Spleen (tissue), 11 donors: ENCODE data around the gene PPP1R27. TPM values are rescaled to one million over a fixed set of nuclear protein-coding genes. Genes with fewer than 3 reads are reported as not detected.
A peak's percentile ranks its signal among the peaks of the same experiment; 100 is the strongest.

Source experiments
- DNase-seq: peaks from one replicate; pipeline ENCODE4 v3.0.0-alpha.2; 2020
- H3K27ac ChIP-seq, 8 donors: fragments of 200-600 bp; sonication (generic) in 7 of 8; 1 replicate in 4 of 8; 2 replicates in 4 of 8; pipeline versions ENCODE4 v1.5.0 to v1.8.0; 2016 to 2021; ENCODE audit warnings: inconsistent platforms in 4 of 8, mild to moderate bottlenecking in 4 of 8, moderate library complexity in 1 of 8
- H3K27me3 ChIP-seq, 7 donors: fragments of 200-600 bp; sonication (generic) in 6 of 7; replicated peaks in 1 of 7; 1 replicate in 4 of 7; 2 replicates in 3 of 7; pipeline versions ENCODE4 v1.5.0 to v1.8.0; 2016 to 2021; ENCODE audit warnings: inconsistent platforms in 3 of 7, mild to moderate bottlenecking in 1 of 7
- H3K36me3 ChIP-seq, 6 donors: fragments of 200-600 bp; sonication (generic) in 5 of 6; 1 replicate in 4 of 6; 2 replicates in 2 of 6; pipeline versions ENCODE4 v1.5.0 to v1.8.0; 2016 to 2021; ENCODE audit warnings: inconsistent platforms in 2 of 6
- H3K4me1 ChIP-seq, 6 donors: fragments of 200-600 bp; sonication (generic) in 5 of 6; 1 replicate in 3 of 6; 2 replicates in 3 of 6; pipeline versions ENCODE4 v1.5.0 to v1.8.0; 2016 to 2021; ENCODE audit warnings: inconsistent platforms in 3 of 6
- H3K4me3 ChIP-seq, 8 donors: fragments of 200-600 bp; sonication (generic) in 7 of 8; 1 replicate in 4 of 8; 2 replicates in 4 of 8; pipeline versions ENCODE4 v1.5.0 to v1.8.0; 2016 to 2021; ENCODE audit warnings: inconsistent platforms in 4 of 8, mild to moderate bottlenecking in 4 of 8, moderate library complexity in 2 of 8
- H3K9me3 ChIP-seq, 8 donors: fragments of 200-600 bp; sonication (generic) in 7 of 8; 1 replicate in 4 of 8; 2 replicates in 4 of 8; pipeline versions ENCODE4 v1.5.0 to v1.8.0; 2016 to 2021; ENCODE audit warnings: inconsistent platforms in 4 of 8
- POLR2A ChIP-seq, 3 donors: fragments of 450-650 bp; IDR thresholded peaks; one replicate each; pipeline ENCODE4 v1.5.1; 2017; ENCODE audit warnings: antibody characterized with exemption in 3 of 3, mild to moderate bottlenecking in 1 of 3
- POLR2AphosphoS5 ChIP-seq, 3 donors: sonication (generic); formaldehyde crosslinking; IDR thresholded peaks; one replicate each; pipeline ENCODE4 v1.5.1; 2017; ENCODE audit warnings: antibody characterized with exemption in 3 of 3
- WGBS, 5 donors: extraction: QIAGEN DNeasy Blood & Tissue Kit in 3 of 5; methylation state at CpG; one replicate each; pipeline versions ENCODE4 v1.1.5 to v1.1.7; 2013 to 2018; 5-methylcytosine and 5-hydroxymethylcytosine counted together
- intact Hi-C: fragments of 100-400 bp; cut with DNase I; formaldehyde crosslinking; loops from one replicate; pipeline ENCODE4 v1.15.0; 2023; ENCODE audit warnings: low total_unique reads
- polyA plus RNA-seq, 3 donors: library from polyadenylated mRNA; stranded (reverse); fragments of 200-250 nt; gene quantifications; one replicate each; pipeline ENCODE4 v1.2.1, GENCODE V29; 2013
- total RNA-seq, 7 donors: library from RNA; depleted of rRNA in 3 of 7; stranded (reverse); fragments of >200 nt in 3 of 7; fragmentation: NEBNext Ultra II Directional in 4 of 7; extraction: Animal tissue kit (Norgen Biotek cat#: 25700) in 4 of 7; gene quantifications; one replicate each; pipeline versions ENCODE4 v1.1.0 to v1.2.1, GENCODE V29; 2016 to 2021
- TF ChIP-seq, protein P1 (sequence below), 11 experiments: fragments of 200-600 bp in 7 of 11; fragments of 450-650 bp in 4 of 11; sonication (generic) in 4 of 11; IDR thresholded peaks in 8 of 11; conservative IDR thresholded peaks in 3 of 11; 1 replicate in 7 of 11; 2 replicates in 4 of 11; pipeline versions ENCODE4 v1.4.0 to v1.8.0; 2016 to 2021; ENCODE audit warnings: antibody characterized with exemption in 11 of 11, inconsistent platforms in 4 of 11, mild to moderate bottlenecking in 1 of 11
- donor health status: healthy with polysubstance abuse.
- donor health status: DM: no; HTN: no; CAD: no; lungs with moderate emphysema.
- donor health status: DM: no; HTN: no; CAD: no.
- donor health status: Bipolar disorder and iron deficiency.
- donor health status: healthy.
- donor health status: DM: no; HTN: no; CAD: no.
- donor health status: DM: yes; HTN: yes; CAD: no.

Gene PPP1R27
- total and polyA plus RNA-seq, 10 donors = 0.09 to 0.39 TPM; not detected in 8

DNA sequence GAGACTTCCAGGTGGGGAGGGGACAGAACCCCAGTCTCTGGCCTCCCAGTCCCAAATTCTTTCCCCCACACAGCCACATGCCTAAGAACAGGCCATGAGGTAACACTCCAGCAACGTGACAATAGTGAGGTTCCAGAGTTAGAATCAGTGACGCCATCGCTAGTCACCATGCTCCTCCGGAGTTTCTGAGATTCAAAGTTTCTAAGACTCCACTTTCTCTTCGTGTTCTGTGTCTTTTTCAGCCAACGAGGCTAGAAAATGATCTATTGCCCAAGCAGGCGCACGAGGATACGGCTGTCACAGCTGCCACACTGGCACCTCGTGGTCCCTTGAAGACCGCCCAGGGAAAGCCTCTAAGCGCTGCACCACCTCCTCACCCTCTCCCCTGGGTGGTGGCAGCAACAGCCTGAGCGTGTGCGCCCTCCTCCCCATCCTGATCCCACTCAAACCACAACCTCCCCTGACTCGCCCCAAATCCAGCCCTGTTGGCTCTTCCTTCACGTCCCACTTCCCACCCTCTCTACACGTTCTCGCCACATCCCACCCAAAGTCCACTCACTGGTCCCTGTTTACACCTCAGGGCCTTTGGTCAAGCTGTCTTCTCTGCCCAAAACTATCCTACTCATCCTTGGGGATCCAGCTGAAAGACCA, 2.8 kb downstream of the PPP1R27 start:
- TF ChIP-seq POLR2A (IDR thresholded peaks at IDR 0.05) = no peak
- TF ChIP-seq POLR2AphosphoS5 (IDR thresholded peaks at IDR 0.05) = peak in 1 of 3 donors; percentile 15
- TF ChIP-seq, protein P1, sequence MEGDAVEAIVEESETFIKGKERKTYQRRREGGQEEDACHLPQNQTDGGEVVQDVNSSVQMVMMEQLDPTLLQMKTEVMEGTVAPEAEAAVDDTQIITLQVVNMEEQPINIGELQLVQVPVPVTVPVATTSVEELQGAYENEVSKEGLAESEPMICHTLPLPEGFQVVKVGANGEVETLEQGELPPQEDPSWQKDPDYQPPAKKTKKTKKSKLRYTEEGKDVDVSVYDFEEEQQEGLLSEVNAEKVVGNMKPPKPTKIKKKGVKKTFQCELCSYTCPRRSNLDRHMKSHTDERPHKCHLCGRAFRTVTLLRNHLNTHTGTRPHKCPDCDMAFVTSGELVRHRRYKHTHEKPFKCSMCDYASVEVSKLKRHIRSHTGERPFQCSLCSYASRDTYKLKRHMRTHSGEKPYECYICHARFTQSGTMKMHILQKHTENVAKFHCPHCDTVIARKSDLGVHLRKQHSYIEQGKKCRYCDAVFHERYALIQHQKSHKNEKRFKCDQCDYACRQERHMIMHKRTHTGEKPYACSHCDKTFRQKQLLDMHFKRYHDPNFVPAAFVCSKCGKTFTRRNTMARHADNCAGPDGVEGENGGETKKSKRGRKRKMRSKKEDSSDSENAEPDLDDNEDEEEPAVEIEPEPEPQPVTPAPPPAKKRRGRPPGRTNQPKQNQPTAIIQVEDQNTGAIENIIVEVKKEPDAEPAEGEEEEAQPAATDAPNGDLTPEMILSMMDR (IDR thresholded peaks at IDR 0.05 in 8 of 11, conservative IDR thresholded peaks at IDR 0.05 in 3 of 11) = no peak
- 14 to 24% (median 17%) methylated on average over 18 of the region's 18 CpGs for WGBS, 5 donors
- peak; percentile 83 for DNase-seq
- peak overlapping the region; percentile 70 to 95 (median 88) for H3K27ac ChIP-seq
- H3K9me3 ChIP-seq = no peaks in the 10 kb centered on the region
- intact Hi-C loops = no loop called here
- H3K4me3 ChIP-seq = peak overlapping the region; percentile 74 to 93 (median 84)
- peaks cover 17 to 68% (median 44%) of the 10 kb centered on the region in 6 donors for H3K4me1 ChIP-seq
- H3K27me3 ChIP-seq = no peaks in the 10 kb centered on the region
- H3K36me3 ChIP-seq = peaks cover 0 to 8% (median 0%) of the 10 kb centered on the region in 6 donors

DNA sequence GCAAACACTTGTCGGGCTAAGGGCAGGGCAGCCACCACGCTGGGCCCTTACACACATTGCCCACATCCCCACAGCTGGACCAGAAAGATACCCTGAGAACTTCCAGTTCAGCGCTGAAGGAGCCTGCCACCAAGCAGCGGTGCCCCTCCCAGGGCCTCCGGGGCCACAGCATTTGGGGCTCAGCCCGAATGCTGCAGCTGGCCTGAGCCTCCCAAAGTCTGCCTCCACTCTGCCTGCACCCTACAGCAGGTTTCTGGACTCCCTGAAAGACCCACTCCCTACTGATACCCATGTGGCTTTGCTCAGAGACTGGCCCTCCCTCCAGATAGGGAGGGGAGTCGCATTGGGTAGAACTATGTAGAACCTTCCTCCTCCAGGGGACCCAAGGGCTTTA, 3.3 kb downstream of the PPP1R27 start:
- Histone ChIP-seq H3K27ac (peak overlapping the region in 5 of 8 donors; percentile 85 to 95 (median 91)), H3K4me3 (peak overlapping the region in 3 of 8 donors; percentile 74 to 93 (median 92)), H3K9me3 (no peaks in the 10 kb centered on the region), H3K4me1 (peaks cover 17 to 67% (median 44%) of the 10 kb centered on the region in 6 donors), H3K27me3 (no peaks in the 10 kb centered on the region), H3K36me3 (peaks cover 0 to 8% (median 0%) of the 10 kb centered on the region in 6 donors)
- TF ChIP-seq POLR2A (IDR thresholded peaks at IDR 0.05) (no peak), POLR2AphosphoS5 (IDR thresholded peaks at IDR 0.05) (no peak)
- TF ChIP-seq, protein P1 (IDR thresholded peaks at IDR 0.05 in 8 of 11, conservative IDR thresholded peaks at IDR 0.05 in 3 of 11) = no peak
- peak; percentile 61 for DNase-seq
- intact Hi-C loops = no loop called here
- WGBS, 5 donors = 53 to 80% (median 78%) methylated on average over 4 to 7 of the region's 7 CpGs

DNA sequence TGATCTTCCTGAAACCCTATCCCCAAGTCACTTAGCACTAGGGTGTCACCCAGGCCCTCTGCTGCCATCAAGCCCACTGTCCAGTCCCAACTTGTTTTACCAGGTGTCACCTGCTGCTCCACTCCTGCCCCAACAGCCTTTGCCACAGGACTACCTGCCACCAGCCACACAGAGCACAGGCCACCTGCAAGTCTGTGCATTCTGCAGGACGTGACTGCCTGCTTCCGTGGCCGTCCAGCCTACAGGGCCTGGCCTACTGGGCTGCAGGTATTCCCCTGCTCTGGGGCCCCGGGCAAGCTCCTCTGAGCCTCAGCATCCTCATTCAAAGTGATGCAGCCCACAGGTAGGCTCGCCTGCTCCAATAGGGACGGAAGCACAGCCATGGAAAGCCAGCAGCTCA, 5.0 kb downstream of the PPP1R27 start:
- WGBS, 5 donors = 84 to 96% (median 90%) methylated on average over 5 to 6 of the region's 6 CpGs
- Histone ChIP-seq H3K36me3 (peaks cover 0 to 12% (median 0%) of the 10 kb centered on the region in 6 donors), H3K4me1 (peaks cover 17 to 75% (median 47%) of the 10 kb centered on the region in 6 donors), H3K27me3 (no peaks in the 10 kb centered on the region), H3K4me3 (no peak overlapping the region), H3K27ac (no peak overlapping the region), H3K9me3 (no peaks in the 10 kb centered on the region)
- DNase-seq = no peak
- intact Hi-C loops = no loop called here
- TF ChIP-seq POLR2AphosphoS5 (IDR thresholded peaks at IDR 0.05) (no peak), POLR2A (IDR thresholded peaks at IDR 0.05) (no peak)
- TF ChIP-seq, protein P1 (IDR thresholded peaks at IDR 0.05 in 8 of 11, conservative IDR thresholded peaks at IDR 0.05 in 3 of 11) = no peak

DNA sequence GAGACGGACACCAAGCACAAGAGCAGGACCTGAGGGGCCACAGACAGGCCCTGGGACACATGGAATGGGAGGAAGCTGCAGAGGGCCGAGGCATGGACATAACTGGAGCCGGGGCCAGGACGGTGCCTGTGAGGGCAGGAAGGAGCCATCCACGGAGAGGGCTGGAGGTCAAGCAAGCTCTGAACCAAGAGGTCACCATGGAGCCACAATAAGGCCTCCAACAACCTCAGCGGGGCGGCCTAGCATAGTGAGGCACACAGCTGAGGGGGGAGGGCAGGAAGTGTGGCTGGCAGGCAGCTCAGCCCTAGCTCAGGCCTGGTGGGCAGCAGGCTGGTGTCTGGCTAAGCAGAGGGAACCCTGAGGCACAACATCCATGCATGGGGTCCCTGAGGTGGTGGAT, 6.2 kb downstream of the PPP1R27 start:
- H3K36me3 ChIP-seq = peaks cover 0 to 24% (median 10%) of the 10 kb centered on the region in 6 donors
- WGBS, 5 donors = 63 to 76% (median 64%) methylated on average over 7 of the region's 7 CpGs
- no peak for TF ChIP-seq POLR2A (IDR thresholded peaks at IDR 0.05)
- TF ChIP-seq, protein P1 (IDR thresholded peaks at IDR 0.05 in 8 of 11, conservative IDR thresholded peaks at IDR 0.05 in 3 of 11) = no peak
- TF ChIP-seq POLR2AphosphoS5 (IDR thresholded peaks at IDR 0.05) = peak in 1 of 3 donors; percentile 44
- peak overlapping the region in 3 of 8 donors; percentile 10 to 36 (median 19) for H3K27ac ChIP-seq
- no peak for DNase-seq
- peaks cover 11 to 63% (median 39%) of the 10 kb centered on the region in 6 donors for H3K4me1 ChIP-seq
- H3K9me3 ChIP-seq = no peaks in the 10 kb centered on the region
- no peaks in the 10 kb centered on the region for H3K27me3 ChIP-seq
- intact Hi-C loops = no loop called here
- no peak overlapping the region for H3K4me3 ChIP-seq
